Astrocyte (in vitro differentiated cells and primary cell): ENCODE measurements around the gene SPINK4. TPM values are rescaled to one million over a fixed set of nuclear protein-coding genes. Genes with fewer than 3 reads are reported as not detected.

ENCODE experiments used
- DNase-seq: peaks from one replicate; pipeline ENCODE4 v3.0.0-alpha.2; 2010; ENCODE audit warnings: low read depth
- FAIRE-seq: peaks from 2 replicates; lab custom pipeline; 2011; peaks lifted over from hg19 to GRCh38; lab: Jason Lieb, UNC
- H2AFZ ChIP-seq: 2 replicates; pipeline ENCODE4 v1.6.0; 2012; ENCODE audit warnings: low read depth, low read length, inconsistent platforms
- H3K27ac ChIP-seq: 2 replicates; pipeline ENCODE4 v1.5.1; 2011; ENCODE audit warnings: low read depth, low read length, inconsistent platforms
- H3K27me3 ChIP-seq: 2 replicates; pipeline ENCODE4 v1.6.0; 2011; ENCODE audit warnings: low read length, inconsistent platforms; ENCODE audit not compliant: insufficient read depth
- H3K36me3 ChIP-seq: 2 replicates; pipeline ENCODE4 v1.5.1; 2011; ENCODE audit warnings: low read length, inconsistent platforms; ENCODE audit not compliant: insufficient read depth
- H3K4me1 ChIP-seq: 2 replicates; pipeline ENCODE4 v1.5.1; 2011; ENCODE audit warnings: low read length, inconsistent platforms; ENCODE audit not compliant: insufficient read depth
- H3K4me2 ChIP-seq: 2 replicates; pipeline ENCODE4 v1.6.0; 2012; ENCODE audit warnings: low read length, inconsistent platforms
- H3K4me3 ChIP-seq: 2 replicates; pipeline ENCODE4 v1.5.1; 2011; ENCODE audit warnings: low read depth, mild to moderate bottlenecking, low read length, inconsistent platforms; ENCODE audit not compliant: insufficient read depth
- H3K79me2 ChIP-seq: 2 replicates; pipeline ENCODE4 v1.6.0; 2012; ENCODE audit warnings: mild to moderate bottlenecking, low read length, inconsistent platforms; ENCODE audit not compliant: insufficient read depth
- H3K9ac ChIP-seq: 2 replicates; pipeline ENCODE4 v1.6.0; 2012; ENCODE audit warnings: mild to moderate bottlenecking, low read length, inconsistent platforms
- H3K9me3 ChIP-seq: 2 replicates; pipeline ENCODE4 v1.5.1; 2012; ENCODE audit warnings: low read depth, mild to moderate bottlenecking, low read length, inconsistent platforms; ENCODE audit not compliant: insufficient read depth
- H4K20me1 ChIP-seq: 2 replicates; pipeline ENCODE4 v1.6.0; 2012; ENCODE audit warnings: low read length, inconsistent platforms; ENCODE audit not compliant: insufficient read depth
- H3K27ac Mint-ChIP-seq: one replicate; pipeline ENCODE4 v1.8.0; 2021; ENCODE audit warnings: mild to moderate bottlenecking, mixed read lengths; ENCODE audit not compliant: unreplicated experiment
- H3K27me3 Mint-ChIP-seq: one replicate; pipeline ENCODE4 v1.8.0; 2021; ENCODE audit warnings: low read depth, mixed read lengths; ENCODE audit not compliant: unreplicated experiment
- H3K36me3 Mint-ChIP-seq: one replicate; pipeline ENCODE4 v1.8.0; 2021; ENCODE audit warnings: low read depth, mixed read lengths; ENCODE audit not compliant: unreplicated experiment
- H3K4me1 Mint-ChIP-seq: one replicate; pipeline ENCODE4 v1.8.0; 2021; ENCODE audit warnings: low read depth, mixed read lengths; ENCODE audit not compliant: unreplicated experiment
- H3K4me3 Mint-ChIP-seq: one replicate; pipeline ENCODE4 v1.8.0; 2021; ENCODE audit warnings: mild to moderate bottlenecking, moderate library complexity, mixed read lengths; ENCODE audit not compliant: unreplicated experiment
- H3K9me3 Mint-ChIP-seq: one replicate; pipeline ENCODE4 v1.8.0; 2021; ENCODE audit warnings: mild to moderate bottlenecking, mixed read lengths; ENCODE audit not compliant: unreplicated experiment
- EZH2 ChIP-seq: IDR thresholded peaks from 2 replicates; pipeline ENCODE4 v1.6.1; 2012; ENCODE audit warnings: mild to moderate bottlenecking, low read length, inconsistent platforms; ENCODE audit not compliant: insufficient read depth
- total RNA-seq: library from RNA; stranded (reverse); gene quantifications from 2 replicates; pipeline ENCODE4 v1.2.1, GENCODE V29; 2021
- TF ChIP-seq, protein P1 (sequence below): IDR thresholded peaks from 2 replicates; pipeline ENCODE4 v1.5.1; 2011; ENCODE audit warnings: low read depth, mild to moderate bottlenecking, inconsistent platforms, low read length, moderate library complexity; ENCODE audit not compliant: insufficient read depth

SPINK4 gene
- total RNA-seq, 1 donor from 2014 or later: not detected

DNA sequence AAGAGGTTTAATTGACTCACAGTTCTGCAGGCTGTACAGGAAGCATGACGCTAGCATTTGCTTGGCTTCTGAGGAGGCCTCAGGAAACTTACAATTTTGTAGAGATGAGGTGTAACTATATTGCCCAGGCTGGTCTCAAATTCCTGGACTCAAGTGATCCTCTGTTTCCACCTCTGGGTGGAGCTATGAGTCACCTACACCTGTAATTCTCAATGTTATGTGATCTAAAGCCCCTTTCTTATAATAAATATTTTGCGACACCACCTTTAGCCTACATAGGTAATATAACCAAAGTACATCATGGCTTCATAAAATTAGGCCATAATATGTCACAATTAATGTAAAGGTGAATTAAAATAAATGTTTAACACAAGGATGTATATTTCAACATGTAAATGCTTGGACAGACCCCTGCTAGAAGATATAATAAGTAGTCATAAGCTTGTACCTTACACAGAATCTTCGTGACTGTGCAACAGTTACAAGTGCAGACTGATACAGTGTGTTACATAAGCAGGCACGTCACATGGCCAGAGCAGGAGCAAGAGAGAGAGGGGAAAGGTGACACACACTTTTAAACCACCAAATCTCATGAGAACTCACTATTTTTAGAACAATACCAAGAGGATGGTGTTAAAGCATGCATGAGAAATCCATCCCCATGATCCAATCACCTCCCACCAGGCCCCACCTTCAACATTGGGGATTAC lies 29.8 kb upstream of the SPINK4 start:
- H3K9ac ChIP-seq: no peak overlapping the region
- no peaks in the 10 kb centered on the region for H4K20me1 ChIP-seq
- DNase-seq: no peak
- Mint-ChIP-seq H3K36me3 (no peaks in the 10 kb centered on the region), H3K27ac (no peak overlapping the region), H3K27me3 (peaks cover 15% of the 10 kb centered on the region), H3K9me3 (peaks cover 6% of the 10 kb centered on the region), H3K4me1 (peaks cover 6% of the 10 kb centered on the region), H3K4me3 (no peak overlapping the region)
- H3K27ac ChIP-seq: no peak overlapping the region
- H3K4me1 ChIP-seq: no peaks in the 10 kb centered on the region
- no peaks in the 10 kb centered on the region for H3K79me2 ChIP-seq
- H3K27me3 ChIP-seq: peaks cover 13% of the 10 kb centered on the region
- TF ChIP-seq, protein P1, sequence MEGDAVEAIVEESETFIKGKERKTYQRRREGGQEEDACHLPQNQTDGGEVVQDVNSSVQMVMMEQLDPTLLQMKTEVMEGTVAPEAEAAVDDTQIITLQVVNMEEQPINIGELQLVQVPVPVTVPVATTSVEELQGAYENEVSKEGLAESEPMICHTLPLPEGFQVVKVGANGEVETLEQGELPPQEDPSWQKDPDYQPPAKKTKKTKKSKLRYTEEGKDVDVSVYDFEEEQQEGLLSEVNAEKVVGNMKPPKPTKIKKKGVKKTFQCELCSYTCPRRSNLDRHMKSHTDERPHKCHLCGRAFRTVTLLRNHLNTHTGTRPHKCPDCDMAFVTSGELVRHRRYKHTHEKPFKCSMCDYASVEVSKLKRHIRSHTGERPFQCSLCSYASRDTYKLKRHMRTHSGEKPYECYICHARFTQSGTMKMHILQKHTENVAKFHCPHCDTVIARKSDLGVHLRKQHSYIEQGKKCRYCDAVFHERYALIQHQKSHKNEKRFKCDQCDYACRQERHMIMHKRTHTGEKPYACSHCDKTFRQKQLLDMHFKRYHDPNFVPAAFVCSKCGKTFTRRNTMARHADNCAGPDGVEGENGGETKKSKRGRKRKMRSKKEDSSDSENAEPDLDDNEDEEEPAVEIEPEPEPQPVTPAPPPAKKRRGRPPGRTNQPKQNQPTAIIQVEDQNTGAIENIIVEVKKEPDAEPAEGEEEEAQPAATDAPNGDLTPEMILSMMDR: no peak
- no peak for TF ChIP-seq EZH2
- H3K9me3 ChIP-seq: no peaks in the 10 kb centered on the region
- no peaks in the 10 kb centered on the region for H3K36me3 ChIP-seq
- no peak overlapping the region for H2AFZ ChIP-seq
- no peak for FAIRE-seq
- no peak overlapping the region for H3K4me3 ChIP-seq
- H3K4me2 ChIP-seq: no peak overlapping the region

DNA sequence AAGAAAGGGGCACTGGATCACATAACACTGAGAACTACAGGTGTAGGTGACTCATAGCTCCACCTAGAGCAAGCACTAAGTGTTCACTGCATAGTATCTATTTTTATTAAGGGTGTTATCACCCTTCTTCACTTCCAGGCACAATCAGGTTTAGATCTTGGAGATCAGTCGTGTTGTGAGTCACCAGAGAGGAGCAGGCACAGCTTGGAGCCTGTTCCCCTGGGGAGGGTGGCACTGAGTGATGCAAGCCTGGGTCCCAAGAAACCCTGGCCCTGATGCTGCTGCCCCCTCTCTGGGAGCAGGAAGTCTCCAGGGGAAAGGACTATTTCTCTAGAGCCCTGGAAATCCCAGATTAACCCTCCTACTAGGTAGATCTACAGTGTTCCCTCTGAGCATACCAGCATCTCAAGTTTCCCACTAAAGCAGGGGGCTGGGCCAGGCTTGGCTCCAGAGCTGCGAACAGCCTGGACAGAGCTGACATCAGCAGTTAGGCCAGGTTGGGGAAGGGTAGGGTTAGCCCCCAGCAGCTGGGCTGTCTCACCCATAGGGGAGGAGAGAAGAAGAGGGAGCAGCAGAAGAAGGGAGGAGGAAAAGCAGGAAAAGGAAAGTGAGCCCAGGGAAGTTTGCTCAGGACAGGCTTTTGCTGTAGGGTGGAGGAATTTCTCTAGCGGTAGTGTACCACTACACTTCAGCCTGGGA lies 28.1 kb upstream of the SPINK4 start:
- DNase-seq (no peak), FAIRE-seq (no peak)
- H3K9me3 Mint-ChIP-seq: peaks cover 4% of the 10 kb centered on the region
- peaks cover 22% of the 10 kb centered on the region for H3K27me3 ChIP-seq
- H2AFZ ChIP-seq: no peak overlapping the region
- H3K27me3 Mint-ChIP-seq: peaks cover 20% of the 10 kb centered on the region
- H3K27ac ChIP-seq: no peak overlapping the region
- no peak overlapping the region for H3K9ac ChIP-seq
- H3K4me1 ChIP-seq: no peaks in the 10 kb centered on the region
- H4K20me1 ChIP-seq: no peaks in the 10 kb centered on the region
- TF ChIP-seq, protein P1: no peak
- no peak for TF ChIP-seq EZH2
- peaks cover 6% of the 10 kb centered on the region for H3K4me1 Mint-ChIP-seq
- no peaks in the 10 kb centered on the region for H3K9me3 ChIP-seq
- no peaks in the 10 kb centered on the region for H3K36me3 ChIP-seq
- H3K79me2 ChIP-seq: no peaks in the 10 kb centered on the region
- H3K4me2 ChIP-seq: no peak overlapping the region
- H3K4me3 ChIP-seq: no peak overlapping the region
- H3K27ac Mint-ChIP-seq: peak overlapping the region; percentile 1
- peak overlapping the region; percentile 40 for H3K4me3 Mint-ChIP-seq
- H3K36me3 Mint-ChIP-seq: no peaks in the 10 kb centered on the region
